HG02970 (cell line): ENCODE data around the gene NPEPL1.

Experiments
- ATAC-seq: cut with Tn5 transposase; IDR thresholded peaks from one replicate; pipeline ENCODE4 v1.9.1; 2021; ENCODE audit warnings: mild to moderate bottlenecking, moderate library complexity, moderate number of reproducible peaks; ENCODE audit not compliant: unreplicated experiment, low FRiP score

Gene NPEPL1

DNA sequence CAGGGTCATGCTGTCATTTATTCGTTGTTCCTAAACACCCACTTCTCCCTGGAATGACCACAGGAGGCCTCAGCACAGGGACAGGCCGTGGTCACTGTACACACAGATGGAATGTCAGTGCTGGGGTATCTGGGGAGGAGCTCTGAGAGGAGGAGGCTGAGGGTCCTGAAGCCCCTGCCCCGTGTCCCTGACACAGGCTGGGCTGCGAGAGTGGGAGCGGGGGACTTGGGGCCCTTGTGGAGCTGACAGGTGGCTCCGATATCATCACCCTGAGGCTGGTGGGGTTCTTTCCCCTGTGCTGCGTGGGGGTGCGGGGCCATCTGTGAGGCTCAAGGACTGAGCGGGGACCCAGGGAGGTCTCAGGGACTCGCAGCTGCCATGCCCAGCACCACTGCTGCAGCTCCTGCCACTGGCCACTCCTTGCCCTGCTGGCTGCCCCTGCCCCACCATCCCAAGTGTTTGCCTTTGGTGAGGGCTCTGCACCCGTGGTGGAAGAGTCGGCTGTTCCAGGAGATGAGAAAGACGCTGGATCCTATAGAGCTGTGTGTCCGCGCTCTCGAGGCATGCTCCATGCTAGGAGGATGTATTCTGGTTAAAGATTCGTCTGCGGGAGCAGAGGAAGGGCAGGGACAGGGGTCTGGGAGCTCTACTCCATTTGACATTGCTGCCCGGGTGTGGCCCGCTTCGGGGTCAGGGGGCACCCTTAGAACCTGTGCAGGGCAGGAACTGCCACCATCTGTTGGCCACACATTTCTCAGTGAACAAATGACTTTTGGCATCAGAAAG lies 18.9 kb downstream of the NPEPL1 start:
- ATAC-seq, result no peak

DNA sequence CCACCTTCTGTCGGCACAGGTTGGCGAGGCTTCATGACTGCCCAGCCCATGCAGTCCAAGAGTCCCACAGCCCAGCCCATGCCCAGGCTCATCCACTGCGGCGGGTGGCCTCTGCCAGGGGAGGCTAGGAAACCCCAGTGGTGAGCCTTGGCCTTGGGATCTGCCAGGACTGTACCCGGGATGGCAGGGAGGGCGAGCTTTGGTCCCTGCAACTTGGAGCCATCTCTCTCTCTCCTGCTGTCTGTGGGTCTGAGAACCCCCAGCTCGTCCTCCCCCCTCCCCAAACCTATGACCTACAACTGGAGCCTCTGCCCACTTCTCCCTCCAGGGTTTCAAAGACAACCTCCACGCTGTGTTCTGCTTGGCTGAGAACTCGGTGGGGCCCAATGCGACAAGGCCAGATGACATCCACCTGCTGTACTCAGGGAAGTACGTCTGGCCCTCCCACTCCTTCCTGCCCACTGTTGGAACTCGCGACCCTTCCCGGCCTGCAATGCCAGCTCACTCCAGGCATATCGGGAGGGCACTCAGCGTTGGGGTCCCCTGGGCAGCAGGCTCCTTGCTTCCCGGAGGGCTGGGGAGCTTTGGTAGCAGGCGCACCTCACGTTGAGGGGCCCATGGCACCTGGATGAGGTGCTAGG lies 19.7 kb downstream of the NPEPL1 start:
- ATAC-seq, result no peak

DNA sequence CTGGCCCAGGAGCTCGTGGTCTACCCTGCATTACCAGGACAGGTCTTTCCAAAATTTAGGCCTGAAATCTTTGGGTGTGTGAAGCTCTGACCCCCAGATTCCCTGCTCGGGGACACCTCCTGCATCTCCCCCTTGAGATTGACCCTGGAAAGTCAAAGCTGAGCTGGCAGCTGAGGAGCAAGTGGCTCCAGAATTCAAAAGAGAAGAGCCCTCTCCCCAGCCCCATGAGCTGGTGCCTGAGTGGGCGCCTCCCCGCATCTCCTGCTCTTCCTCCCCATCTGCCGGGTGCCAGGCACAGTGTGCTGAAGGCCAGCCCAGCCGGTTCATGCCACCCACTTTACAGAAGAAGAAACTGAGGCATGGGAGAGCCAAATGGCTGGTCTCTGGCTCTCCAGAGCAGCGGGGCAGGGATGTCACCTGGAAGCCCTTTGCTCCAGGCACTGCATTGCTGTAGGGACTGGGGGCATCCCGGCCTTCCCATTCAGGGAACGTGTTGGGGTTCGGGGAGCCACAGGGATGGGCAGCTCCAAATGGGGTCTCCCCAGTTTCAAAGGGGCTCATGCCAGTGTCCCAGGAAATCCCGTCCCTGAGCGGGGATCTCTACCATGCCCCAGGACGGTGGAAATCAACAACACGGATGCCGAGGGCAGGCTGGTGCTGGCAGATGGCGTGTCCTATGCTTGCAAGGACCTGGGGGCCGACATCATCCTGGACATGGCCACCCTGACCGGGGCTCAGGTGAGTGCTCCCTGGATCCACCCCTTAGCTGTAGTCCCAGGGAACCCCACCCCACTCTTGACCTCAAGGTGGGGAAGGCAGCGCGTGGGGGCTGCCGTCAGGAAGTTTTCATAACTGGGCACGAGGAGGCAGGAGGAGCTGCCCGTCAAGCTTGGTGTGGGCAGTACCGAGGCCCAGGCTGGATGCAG lies 20.5 kb downstream of the NPEPL1 start:
- no peak for ATAC-seq

DNA sequence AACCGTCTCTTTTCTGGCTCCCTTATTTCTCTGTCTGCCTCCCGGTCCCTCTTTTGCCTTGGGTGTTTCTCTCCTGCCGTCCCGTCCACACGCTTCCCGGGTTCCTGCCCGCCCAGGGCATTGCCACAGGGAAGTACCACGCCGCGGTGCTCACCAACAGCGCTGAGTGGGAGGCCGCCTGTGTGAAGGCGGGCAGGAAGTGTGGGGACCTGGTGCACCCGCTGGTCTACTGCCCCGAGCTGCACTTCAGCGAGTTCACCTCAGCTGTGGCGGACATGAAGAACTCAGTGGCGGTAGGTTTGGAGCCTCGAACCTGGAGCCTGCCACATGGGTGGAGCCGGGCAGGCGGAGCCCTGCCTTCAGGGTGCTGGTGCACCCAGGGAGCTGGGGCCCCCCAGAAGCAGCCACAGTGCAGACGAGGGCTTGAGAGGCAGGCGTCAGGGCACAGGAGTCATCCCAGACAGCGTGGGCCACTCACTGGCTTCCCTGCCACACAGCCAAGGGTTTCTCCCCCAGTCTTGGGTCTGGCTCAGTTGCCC lies 21.3 kb downstream of the NPEPL1 start:
- no peak for ATAC-seq

- no peak for ATAC-seq
These were observed 21.8 kb downstream of the NPEPL1 start for GRCh38 chr20:58714340-58714922.

DNA sequence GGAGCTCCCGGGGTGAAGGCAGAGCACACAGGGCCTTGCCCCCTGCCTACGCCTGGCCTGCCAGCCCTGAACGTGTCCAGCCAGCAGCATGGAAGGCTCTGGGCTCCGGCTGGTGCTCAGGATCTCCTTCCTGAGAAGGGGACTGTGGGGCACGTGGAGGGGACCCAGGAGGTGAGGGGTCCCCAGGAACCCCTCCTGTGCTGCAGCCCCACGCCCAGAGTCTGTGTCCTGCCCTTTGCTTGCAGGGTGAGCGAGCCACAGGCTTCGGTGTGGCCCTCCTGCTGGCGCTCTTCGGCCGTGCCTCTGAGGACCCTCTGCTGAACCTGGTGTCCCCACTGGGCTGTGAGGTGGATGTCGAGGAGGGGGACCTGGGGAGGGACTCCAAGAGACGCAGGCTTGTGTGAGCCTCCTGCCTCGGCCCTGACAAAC lies 22.3 kb downstream of the NPEPL1 start:
- no peak for ATAC-seq

GRCh38 chr20:58715391-58715800 lies 22.8 kb downstream of the NPEPL1 start:
- ATAC-seq, result no peak

- ATAC-seq, result no peak
These were observed 23.3 kb downstream of the NPEPL1 start for GRCh38 chr20:58715801-58716475.

DNA sequence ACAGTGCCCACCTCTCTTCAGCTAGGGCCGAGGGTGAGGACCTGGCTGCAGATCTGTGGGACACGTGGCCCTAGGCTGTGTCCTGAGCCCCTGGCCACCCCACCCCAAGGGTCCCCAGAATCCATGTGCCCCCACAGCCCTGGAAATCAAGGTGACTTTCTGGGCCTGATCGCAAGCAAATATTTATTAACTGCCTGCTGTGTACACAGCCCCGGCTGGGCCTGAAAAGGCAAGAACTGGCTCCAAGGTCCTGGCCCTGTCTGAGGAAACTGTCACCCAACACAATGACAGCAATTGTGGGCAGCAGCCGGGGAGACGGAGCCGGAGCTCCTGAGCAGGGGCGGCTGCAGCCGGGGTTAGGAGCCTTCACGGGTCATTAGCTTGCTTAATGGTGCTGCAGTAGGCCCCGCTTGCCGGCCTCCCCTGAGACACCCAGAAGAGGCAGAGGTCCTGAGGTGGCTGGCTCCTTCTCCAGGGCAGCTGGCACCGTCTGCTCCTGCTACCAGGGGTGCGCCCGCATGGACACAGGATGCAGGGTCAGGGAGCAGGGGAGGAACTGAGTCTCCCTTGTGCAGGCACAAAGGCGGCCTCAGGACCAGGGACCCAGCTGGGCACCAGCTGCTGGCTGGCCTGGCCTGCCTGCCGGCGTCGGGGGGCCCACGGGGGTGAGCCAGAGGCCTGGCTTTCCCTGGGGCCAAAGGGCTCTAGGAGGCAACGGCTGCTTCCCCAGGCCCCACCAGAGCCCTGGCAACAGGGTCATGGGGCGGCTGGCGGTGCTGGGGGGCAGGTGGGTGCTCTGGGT lies 24.1 kb downstream of the NPEPL1 start:
- no peak for ATAC-seq

DNA sequence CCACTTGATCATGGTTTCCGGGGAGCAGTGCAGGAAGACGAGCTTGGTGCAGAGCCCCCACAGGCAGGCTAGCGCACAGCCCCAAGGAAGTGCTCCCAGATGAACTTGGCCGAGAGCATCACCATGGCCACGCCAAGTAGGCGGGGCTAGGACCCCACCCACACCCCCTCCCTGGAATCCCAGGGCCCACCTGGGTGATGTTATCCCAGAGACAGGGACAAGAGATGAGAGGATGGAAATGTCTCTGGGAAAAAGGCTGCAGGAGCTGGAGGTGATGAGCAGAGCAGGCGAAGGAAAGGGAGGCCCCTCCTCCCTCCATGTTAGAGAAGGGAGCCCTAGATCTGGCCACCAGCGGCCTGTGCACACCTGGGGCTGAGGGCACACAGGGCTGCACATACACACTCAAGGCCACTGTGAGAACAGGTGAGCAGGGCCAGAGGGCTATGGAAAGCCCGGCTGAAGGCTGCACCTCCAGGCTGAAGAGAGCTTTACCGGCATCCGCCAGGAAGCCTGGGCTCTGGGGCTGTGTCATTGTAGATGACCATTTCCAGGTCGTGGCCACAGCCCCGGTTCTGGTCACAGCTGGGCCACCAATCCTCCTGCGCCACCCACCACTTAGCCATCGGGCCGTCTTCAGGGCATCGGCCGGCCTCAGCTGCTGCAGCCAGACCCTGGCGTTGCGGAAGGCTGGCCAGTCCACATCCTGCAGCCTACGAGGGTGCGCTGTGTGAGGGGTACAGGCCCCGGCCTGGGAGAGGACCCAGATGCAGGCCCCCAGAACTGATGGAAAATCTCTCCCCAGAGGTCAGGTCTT lies 24.9 kb downstream of the NPEPL1 start:
- no peak for ATAC-seq

GRCh38 chr20:58718121-58718563 lies 25.5 kb downstream of the NPEPL1 start:
- no peak for ATAC-seq

- ATAC-seq, result no peak
These were observed 26.1 kb downstream of the NPEPL1 start for GRCh38 chr20:58718729-58719128.

DNA sequence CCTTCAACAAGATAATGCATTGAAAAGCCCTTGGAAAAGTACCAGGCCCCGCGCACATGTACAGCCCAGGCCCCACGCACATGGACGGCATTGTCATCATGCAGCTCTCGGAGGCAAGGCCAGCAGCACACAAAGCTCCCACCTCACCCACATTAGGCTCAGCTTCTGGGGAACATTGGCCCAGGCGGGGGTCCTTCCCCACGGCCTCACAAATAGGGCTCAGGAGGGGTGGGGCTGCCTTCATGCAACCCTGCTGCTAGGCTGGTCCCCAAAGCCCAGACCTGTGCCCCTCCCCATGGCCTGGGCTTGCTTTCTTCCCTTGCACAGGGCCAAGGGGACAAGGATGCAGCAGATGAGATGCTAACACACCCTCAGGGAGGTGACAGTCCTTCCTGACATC lies 26.7 kb downstream of the NPEPL1 start:
- ATAC-seq, result no peak

- no peak for ATAC-seq
These were observed 27.4 kb downstream of the NPEPL1 start for GRCh38 chr20:58719971-58720371.

DNA sequence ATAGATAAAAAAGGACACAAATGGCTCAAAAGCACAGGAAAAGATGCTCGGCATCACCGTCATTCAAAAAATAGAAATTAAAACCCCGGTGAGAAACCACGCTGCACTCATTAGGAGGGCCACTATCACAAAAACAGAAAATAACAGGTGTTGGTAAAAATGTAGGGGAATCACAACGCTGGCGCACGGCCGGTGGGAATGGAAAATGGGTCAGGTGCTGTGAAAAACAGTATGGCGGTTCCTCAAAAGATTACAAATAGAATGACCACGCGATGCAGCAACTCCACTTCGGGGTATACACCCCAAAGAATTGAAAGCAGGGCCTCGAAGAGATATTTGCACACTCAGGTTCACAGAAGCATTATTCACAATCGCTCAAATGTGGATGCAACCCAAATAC lies 28.3 kb downstream of the NPEPL1 start:
- no peak for ATAC-seq

- no peak for ATAC-seq
These were observed 29.6 kb downstream of the NPEPL1 start for GRCh38 chr20:58721951-58722778.

GRCh38 chr20:58722877-58723627 lies 30.5 kb downstream of the NPEPL1 start:
- no peak for ATAC-seq
